Measurements from ENCODE around the gene WDR45B.

DNA sequence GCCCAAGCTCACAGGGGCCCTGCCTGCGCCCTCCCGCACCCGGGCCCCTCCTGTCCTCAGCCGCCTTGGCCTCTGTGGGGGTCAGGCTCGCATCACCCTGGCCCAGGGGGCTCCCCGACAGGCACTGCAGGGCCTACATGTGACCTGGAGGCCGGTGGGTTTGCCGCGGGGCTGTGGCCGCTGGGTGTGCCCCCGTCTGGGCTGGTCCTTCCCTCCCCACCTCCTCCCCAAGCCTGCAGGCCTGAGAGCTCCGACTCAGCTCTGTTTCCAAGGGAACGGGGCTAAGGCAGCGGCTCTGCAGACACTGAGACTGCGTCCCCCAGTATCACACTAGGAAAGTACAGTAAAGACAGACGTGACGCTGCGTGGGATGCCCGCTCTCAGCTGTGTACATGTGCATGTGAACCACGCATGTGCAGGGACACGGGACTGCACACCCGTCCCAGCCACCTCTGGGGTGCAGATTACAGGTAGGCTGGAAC is 16.5 kb upstream of the WDR45B start:
- TF ChIP-seq, protein P1, sequence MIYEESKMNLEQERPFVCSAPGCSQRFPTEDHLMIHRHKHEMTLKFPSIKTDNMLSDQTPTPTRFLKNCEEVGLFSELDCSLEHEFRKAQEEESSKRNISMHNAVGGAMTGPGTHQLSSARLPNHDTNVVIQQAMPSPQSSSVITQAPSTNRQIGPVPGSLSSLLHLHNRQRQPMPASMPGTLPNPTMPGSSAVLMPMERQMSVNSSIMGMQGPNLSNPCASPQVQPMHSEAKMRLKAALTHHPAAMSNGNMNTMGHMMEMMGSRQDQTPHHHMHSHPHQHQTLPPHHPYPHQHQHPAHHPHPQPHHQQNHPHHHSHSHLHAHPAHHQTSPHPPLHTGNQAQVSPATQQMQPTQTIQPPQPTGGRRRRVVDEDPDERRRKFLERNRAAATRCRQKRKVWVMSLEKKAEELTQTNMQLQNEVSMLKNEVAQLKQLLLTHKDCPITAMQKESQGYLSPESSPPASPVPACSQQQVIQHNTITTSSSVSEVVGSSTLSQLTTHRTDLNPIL (CRISPR knock-in tag; IDR thresholded peaks at IDR 0.05; ENCODE audit: low read depth), result no peak
- TF ChIP-seq ZFP30 (CRISPR knock-in tag; IDR thresholded peaks at IDR 0.05) (no peak), ZFP3 (CRISPR knock-in tag; IDR thresholded peaks at IDR 0.05) (no peak), RARB (CRISPR knock-in tag; IDR thresholded peaks at IDR 0.05) (no peak), SNAI2 (CRISPR knock-in tag; IDR thresholded peaks at IDR 0.05) (no peak), ISL1 (CRISPR knock-in tag; IDR thresholded peaks at IDR 0.05) (no peak), ARNTL (CRISPR knock-in tag; IDR thresholded peaks at IDR 0.05; ENCODE audit: borderline replicate concordance, low read depth) (no peak), ZNF70 (CRISPR knock-in tag; IDR thresholded peaks at IDR 0.05) (no peak), BACH2 (CRISPR knock-in tag; IDR thresholded peaks at IDR 0.05; ENCODE audit: borderline replicate concordance) (no peak), ESRRG (CRISPR knock-in tag; IDR thresholded peaks at IDR 0.05) (no peak)
- TF ChIP-seq, protein P2, sequence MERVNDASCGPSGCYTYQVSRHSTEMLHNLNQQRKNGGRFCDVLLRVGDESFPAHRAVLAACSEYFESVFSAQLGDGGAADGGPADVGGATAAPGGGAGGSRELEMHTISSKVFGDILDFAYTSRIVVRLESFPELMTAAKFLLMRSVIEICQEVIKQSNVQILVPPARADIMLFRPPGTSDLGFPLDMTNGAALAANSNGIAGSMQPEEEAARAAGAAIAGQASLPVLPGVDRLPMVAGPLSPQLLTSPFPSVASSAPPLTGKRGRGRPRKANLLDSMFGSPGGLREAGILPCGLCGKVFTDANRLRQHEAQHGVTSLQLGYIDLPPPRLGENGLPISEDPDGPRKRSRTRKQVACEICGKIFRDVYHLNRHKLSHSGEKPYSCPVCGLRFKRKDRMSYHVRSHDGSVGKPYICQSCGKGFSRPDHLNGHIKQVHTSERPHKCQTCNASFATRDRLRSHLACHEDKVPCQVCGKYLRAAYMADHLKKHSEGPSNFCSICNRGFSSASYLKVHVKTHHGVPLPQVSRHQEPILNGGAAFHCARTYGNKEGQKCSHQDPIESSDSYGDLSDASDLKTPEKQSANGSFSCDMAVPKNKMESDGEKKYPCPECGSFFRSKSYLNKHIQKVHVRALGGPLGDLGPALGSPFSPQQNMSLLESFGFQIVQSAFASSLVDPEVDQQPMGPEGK (CRISPR knock-in tag; IDR thresholded peaks at IDR 0.05; ENCODE audit: borderline replicate concordance), result no peak
- TF ChIP-seq, protein P3, sequence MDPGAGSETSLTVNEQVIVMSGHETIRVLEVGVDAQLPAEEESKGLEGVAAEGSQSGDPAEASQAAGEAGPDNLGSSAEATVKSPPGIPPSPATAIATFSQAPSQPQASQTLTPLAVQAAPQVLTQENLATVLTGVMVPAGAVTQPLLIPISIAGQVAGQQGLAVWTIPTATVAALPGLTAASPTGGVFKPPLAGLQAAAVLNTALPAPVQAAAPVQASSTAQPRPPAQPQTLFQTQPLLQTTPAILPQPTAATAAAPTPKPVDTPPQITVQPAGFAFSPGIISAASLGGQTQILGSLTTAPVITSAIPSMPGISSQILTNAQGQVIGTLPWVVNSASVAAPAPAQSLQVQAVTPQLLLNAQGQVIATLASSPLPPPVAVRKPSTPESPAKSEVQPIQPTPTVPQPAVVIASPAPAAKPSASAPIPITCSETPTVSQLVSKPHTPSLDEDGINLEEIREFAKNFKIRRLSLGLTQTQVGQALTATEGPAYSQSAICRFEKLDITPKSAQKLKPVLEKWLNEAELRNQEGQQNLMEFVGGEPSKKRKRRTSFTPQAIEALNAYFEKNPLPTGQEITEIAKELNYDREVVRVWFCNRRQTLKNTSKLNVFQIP (CRISPR knock-in tag; IDR thresholded peaks at IDR 0.05; ENCODE audit: borderline replicate concordance, low read depth), result no peak
